HUES64 (cell line): ENCODE measurements around the gene C7.
"Not testable (repeated sequence)": the region's sequence is repeated elsewhere in the genome, so short reads cannot be mapped to it uniquely, and the experiment has no call there.

Experiments
- H3K27ac ChIP-seq: 2 replicates; pipeline ENCODE4 v1.7.0; 2013; ENCODE audit warnings: low read depth, low read length, inconsistent platforms
- H3K27me3 ChIP-seq: 2 replicates; pipeline ENCODE4 v1.6.1; 2013; ENCODE audit warnings: mild to moderate bottlenecking, low read length; ENCODE audit not compliant: insufficient read depth
- H3K36me3 ChIP-seq: 2 replicates; pipeline ENCODE4 v1.6.1; 2013; ENCODE audit warnings: mild to moderate bottlenecking, low read length; ENCODE audit not compliant: insufficient read depth
- H3K4me1 ChIP-seq: 2 replicates; pipeline ENCODE4 v1.6.1; 2013; ENCODE audit warnings: mild to moderate bottlenecking, low read length, moderate library complexity; ENCODE audit not compliant: insufficient read depth
- H3K4me3 ChIP-seq: 2 replicates; pipeline ENCODE4 v1.5.1; 2013; ENCODE audit warnings: mild to moderate bottlenecking, low read length, moderate library complexity
- H3K9ac ChIP-seq: 2 replicates; pipeline ENCODE4 v1.6.1; 2013; ENCODE audit warnings: mild to moderate bottlenecking, low read depth, low read length
- H3K9me3 ChIP-seq: 2 replicates; pipeline ENCODE4 v1.6.1; 2013; ENCODE audit warnings: low read depth, low read length; ENCODE audit not compliant: insufficient read depth
- WGBS: fragments of 150-250, 120-280 bp; methylation state at CpG from one replicate; pipeline ENCODE4 v1.1.7; 2013; ENCODE audit warnings: missing lambda C conversion rate; 5-methylcytosine and 5-hydroxymethylcytosine counted together

C7 gene

DNA sequence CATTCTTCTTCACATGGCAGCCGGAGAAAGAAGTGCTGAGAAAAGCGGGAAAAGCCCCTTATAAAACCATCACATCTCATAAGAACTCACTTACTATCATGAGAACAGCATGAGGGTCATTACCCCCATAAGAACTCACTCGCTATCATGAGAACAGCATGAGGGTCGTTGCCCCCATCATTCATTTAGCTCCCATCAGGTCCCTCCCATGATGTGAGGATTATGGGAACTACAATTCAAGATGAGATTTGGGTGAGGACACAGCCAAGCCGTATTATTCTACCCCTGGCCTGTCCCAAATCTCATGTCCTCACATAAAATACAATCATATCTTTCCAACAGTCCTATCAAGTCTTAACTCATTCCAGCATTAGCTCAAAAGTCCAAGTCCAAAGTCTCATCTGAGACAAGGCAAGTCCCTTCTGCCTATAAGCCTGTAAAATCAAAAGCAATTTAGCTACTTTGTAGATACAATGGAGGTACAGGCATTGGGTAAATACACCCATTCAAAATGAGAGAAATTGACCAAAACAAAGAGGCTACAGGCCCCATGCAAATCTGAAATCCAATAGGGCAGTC lies 82.8 kb downstream of the C7 start:
- H3K27ac ChIP-seq: no peak overlapping the region
- H3K27me3 ChIP-seq: no peaks in the 10 kb centered on the region
- no peaks in the 10 kb centered on the region for H3K9me3 ChIP-seq
- H3K4me1 ChIP-seq: no peaks in the 10 kb centered on the region
- WGBS: 76% methylated on average over 5 of the region's 5 CpGs
- H3K36me3 ChIP-seq: no peaks in the 10 kb centered on the region
- H3K4me3 ChIP-seq: no peak overlapping the region
- H3K9ac ChIP-seq: no peak overlapping the region

DNA sequence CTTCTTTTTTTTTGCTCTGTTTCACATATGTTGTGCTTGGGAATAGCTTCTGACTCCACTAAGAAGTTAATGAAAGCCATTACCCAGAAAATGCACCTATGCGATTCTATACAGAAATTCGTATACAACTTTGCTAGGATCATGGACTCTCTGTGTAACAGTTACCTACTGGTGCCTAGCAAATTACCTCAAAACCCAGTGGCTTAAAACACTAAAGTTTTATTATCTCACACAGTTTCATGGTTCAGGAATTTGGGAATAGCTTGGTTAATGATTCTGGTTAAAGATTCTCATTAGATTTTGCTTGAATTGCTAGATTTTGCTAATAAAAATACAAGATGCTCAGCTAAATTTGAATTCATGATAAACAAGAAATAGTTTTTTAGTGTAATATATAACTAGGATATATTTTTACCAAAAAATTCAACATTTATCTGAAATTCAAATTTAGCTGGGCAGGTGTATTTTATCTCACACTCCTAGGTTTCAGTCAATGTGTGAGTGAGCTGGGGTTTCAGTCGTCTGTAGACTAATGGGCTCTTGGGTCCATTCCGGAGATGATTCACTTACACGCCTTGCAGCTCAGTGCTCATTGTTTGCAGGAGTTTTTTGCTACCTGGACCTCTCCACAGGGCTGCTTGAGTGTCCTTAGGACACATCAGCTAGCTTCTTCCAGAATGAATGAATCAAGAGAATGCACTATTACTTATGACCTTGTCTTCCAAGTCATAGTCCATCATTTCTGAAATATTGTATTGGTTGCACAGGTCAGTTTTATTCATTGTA lies 86.7 kb downstream of the C7 start:
- Histone ChIP-seq H3K9ac (no peak overlapping the region), H3K4me1 (no peaks in the 10 kb centered on the region), H3K9me3 (no peaks in the 10 kb centered on the region), H3K27ac (no peak overlapping the region), H3K36me3 (no peaks in the 10 kb centered on the region), H3K4me3 (no peak overlapping the region), H3K27me3 (no peaks in the 10 kb centered on the region)
- 91% methylated on average over 5 of the region's 5 CpGs for WGBS

DNA sequence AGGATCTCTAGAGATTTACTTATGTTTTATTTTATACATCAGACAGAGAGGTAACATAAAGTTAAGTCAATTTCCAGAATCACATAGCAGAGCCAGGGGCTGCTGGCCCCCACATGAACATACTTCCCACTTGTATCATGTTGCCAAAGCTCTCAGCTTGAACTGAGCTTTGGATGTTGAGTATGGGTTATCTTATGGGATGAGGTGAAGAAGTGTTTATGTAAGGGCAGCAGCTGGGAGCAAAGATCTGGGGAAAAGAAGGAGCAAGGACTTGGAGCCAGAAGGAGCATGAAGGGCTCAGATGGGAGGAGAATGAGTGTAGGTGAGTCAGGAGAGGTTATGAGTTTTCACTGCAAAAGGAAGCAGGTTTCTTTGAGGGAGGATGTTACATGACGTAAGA lies 89.8 kb downstream of the C7 start:
- Histone ChIP-seq H3K36me3 (no peaks in the 10 kb centered on the region), H3K27ac (no peak overlapping the region), H3K27me3 (no peaks in the 10 kb centered on the region), H3K9ac (no peak overlapping the region), H3K4me1 (no peaks in the 10 kb centered on the region), H3K9me3 (no peaks in the 10 kb centered on the region), H3K4me3 (no peak overlapping the region)
- 100% methylated on average over 1 of the region's 1 CpG for WGBS

DNA sequence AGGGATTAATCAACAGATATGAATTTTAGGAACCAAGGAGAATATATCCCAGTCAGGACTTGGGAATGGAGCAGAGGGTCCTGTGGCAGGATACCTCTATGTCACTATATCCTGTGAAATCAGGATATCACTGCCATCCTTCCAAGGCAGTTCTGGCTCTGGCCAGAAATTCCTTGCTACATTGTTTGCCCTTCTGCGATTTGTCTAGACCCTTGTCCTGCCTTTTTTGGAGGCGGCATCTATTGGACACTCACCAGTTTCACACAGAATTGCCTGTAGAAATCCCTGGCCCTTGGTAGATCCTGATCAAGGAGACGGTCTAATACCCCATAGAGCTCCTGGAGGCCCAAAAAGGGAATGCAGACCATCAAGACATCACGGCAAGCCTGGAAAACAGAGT lies 90.7 kb downstream of the C7 start:
- Histone ChIP-seq H3K4me1 (no peaks in the 10 kb centered on the region), H3K27ac (no peak overlapping the region), H3K4me3 (no peak overlapping the region), H3K9me3 (no peaks in the 10 kb centered on the region), H3K27me3 (no peaks in the 10 kb centered on the region), H3K9ac (no peak overlapping the region), H3K36me3 (no peaks in the 10 kb centered on the region)
- WGBS: 97% methylated on average over 4 of the region's 4 CpGs

DNA sequence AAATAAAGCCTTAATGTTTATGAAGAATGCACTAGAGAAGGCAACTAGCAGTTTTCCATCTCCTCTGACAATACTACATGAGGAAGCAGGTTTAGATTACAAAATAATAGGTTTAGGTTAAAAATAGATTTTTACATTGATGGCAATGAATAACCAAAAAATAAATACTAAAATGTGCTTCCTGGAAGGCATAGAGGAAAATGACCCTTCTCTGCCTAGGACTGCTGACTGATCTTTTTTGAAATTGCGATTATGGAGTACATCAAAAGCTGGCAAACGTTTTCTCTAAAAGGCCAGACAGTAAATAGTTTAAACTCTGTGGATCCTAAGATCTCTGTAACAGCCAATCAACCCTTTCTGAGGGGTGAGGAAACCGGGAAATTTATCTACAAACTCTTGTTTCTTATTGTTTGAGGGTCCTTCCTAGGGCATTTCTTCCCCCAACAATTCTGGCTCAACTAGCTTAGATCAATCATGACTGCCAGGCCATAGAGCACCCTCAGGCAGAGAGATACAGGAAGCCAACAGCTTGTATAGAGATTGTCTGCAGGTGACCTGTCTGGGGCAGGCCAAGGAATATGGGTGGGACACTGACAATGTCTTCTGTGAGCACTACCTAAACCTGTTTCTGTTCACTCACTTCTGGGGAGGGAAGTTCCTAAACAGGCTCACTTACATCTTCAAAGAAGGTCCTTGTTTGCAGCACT lies 94.5 kb downstream of the C7 start:
- H3K4me1 ChIP-seq: no peaks in the 10 kb centered on the region
- no peak overlapping the region for H3K4me3 ChIP-seq
- no peaks in the 10 kb centered on the region for H3K9me3 ChIP-seq
- H3K27ac ChIP-seq: no peak overlapping the region
- no peaks in the 10 kb centered on the region for H3K36me3 ChIP-seq
- 98% methylated on average over 3 of the region's 3 CpGs for WGBS
- no peaks in the 10 kb centered on the region for H3K27me3 ChIP-seq
- no peak overlapping the region for H3K9ac ChIP-seq

DNA sequence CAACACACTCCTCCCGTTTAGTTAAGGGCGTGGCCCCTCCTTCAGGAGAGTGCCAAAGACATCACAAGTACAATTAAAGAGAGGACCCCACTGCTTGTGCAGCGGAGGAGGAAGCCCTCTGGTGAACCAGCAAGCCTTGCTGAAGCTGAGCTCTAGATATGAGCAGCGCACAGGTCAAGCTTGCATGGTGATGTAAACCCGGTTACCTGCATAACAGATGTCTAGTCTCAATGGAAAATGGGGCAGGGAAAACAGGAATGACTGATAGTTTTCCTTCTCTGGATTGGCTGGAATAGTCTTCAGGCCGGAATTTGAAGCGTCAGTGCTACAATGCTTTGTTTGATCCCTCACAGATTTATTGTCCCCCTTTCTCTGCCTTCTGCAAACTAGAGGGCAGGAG lies 95.6 kb downstream of the C7 start:
- Histone ChIP-seq H3K27ac (no peak overlapping the region), H3K9me3 (no peaks in the 10 kb centered on the region), H3K27me3 (no peaks in the 10 kb centered on the region), H3K4me3 (no peak overlapping the region), H3K36me3 (no peaks in the 10 kb centered on the region), H3K9ac (no peak overlapping the region), H3K4me1 (no peaks in the 10 kb centered on the region)
- WGBS: 94% methylated on average over 7 of the region's 7 CpGs

DNA sequence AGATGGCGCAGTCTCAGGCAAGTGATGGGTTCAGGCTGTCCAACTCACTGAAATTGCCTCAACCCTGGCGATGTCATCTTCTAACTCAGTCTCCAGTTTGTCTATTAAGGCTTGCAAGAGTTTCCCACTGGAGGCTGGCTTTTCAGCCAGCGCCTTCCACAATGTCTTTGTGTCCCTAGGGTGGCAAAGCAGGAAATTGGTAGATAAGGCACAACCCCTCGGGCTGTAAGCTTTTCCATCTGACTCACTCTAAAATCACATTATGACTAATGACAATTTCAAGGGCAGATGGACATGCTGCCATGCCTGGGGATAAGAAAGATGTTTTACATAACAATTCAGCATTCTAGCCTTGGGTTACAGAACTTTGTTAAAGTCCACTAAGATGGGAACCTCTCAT lies 99.9 kb downstream of the C7 start:
- Histone ChIP-seq H3K4me1 (no peaks in the 10 kb centered on the region), H3K9ac (no peak overlapping the region), H3K27ac (no peak overlapping the region), H3K27me3 (no peaks in the 10 kb centered on the region), H3K9me3 (no peaks in the 10 kb centered on the region), H3K4me3 (no peak overlapping the region), H3K36me3 (no peaks in the 10 kb centered on the region)
- 87% methylated on average over 4 of the region's 4 CpGs for WGBS

DNA sequence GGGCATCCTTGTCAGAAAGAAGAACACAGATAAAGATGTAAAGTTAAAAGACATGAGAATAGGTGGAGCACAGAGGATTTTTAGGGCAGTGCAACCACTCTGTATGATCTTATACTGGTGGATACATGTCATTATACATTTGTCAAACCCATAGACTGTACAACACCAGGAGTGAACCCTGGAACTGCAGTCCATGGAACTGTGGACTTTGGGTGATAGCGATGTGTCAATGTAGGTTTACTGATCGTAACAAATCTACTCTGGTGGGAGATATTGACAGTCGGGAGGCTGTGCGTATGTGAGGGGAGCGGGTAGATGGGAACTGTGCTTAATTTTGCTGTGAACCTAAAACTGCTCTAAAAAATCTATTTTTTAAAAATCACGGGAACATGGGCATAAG lies 101.3 kb downstream of the C7 start:
- Histone ChIP-seq H3K9me3 (no peaks in the 10 kb centered on the region), H3K36me3 (no peaks in the 10 kb centered on the region), H3K27ac (no peak overlapping the region), H3K27me3 (no peaks in the 10 kb centered on the region), H3K4me3 (no peak overlapping the region), H3K4me1 (no peaks in the 10 kb centered on the region), H3K9ac (no peak overlapping the region)
- 97% methylated on average over 6 of the region's 6 CpGs for WGBS

DNA sequence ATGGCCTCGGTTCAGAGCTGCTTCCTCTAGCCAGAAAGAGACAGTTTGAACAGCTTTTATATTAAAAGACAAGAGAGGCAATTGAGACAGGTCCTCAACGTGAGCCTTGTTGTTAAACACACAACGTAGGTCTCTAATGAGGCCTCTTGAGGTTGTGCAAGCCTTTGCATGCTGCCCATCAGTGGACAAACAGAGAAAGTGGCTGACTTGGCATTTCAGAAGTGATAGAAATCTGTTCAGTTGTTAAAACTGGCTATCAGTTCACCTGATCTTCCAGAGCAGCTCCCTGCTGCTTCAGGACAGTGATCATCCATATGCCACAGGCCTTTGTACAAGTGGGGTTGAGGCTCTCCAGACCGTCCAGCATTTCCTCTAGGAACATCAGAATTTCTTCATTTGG lies 103.0 kb downstream of the C7 start:
- H3K4me3 ChIP-seq: no peak overlapping the region
- no peaks in the 10 kb centered on the region for H3K36me3 ChIP-seq
- WGBS: 87% methylated on average over 4 of the region's 4 CpGs
- H3K27me3 ChIP-seq: no peaks in the 10 kb centered on the region
- no peak overlapping the region for H3K9ac ChIP-seq
- no peaks in the 10 kb centered on the region for H3K4me1 ChIP-seq
- no peaks in the 10 kb centered on the region for H3K9me3 ChIP-seq
- no peak overlapping the region for H3K27ac ChIP-seq

DNA sequence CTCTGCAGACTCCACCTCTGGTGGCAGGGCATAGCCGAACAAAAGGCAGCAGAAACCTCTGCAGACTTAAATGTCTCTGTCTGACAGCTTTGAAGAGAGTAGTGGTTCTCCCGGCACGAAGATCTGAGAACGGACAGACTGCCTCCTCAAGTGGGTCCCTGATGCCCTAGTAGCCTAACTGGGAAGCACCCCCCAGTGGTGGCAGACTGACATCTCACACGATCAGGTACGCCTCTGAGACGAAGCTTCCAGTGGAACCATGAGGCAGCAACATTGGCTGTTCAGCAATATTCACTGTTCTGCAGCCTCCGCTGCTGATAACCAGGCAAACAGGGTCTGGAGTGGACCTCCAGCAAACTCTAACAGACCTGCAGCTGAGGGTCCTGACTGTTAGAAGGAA lies 113.3 kb downstream of the C7 start:
- H3K9me3 ChIP-seq: peaks cover 16% of the 10 kb centered on the region
- H3K9ac ChIP-seq, H3K4me3 ChIP-seq, H3K4me1 ChIP-seq, H3K27me3 ChIP-seq, H3K36me3 ChIP-seq, H3K27ac ChIP-seq: not testable (repeated sequence)
- 94% methylated on average over 8 of the region's 8 CpGs for WGBS
